MCF 10A (cell line): ENCODE data around the gene SCD5. TPM values are rescaled to one million over a fixed set of nuclear protein-coding genes. Genes with fewer than 3 reads are reported as not detected.
"Not testable (repeated sequence)": the region's sequence is repeated elsewhere in the genome, so short reads cannot be mapped to it uniquely, and the experiment has no call there.

Experiments used
- BruUV-seq: library from RNA; stranded (reverse); fragments of 400-500 nt; replicated peaks from 2 replicates; lab custom pipeline; 2021; lab: Mats Ljungman, UMichigan
- CTCF ChIA-PET: fragments of 300-600 bp; sonication (Branson Sonifier 250); formaldehyde crosslinking; extraction: SDS; loops from one replicate; lab custom pipeline; 2021; ENCODE audit warnings: antibody characterized with exemption, inconsistent platforms; lab: Yijun Ruan, JAX
- POLR2A ChIA-PET: fragments of 300-600, 350-650 bp; sonication (Branson Sonifier 250); formaldehyde crosslinking; extraction: SDS; loops from one replicate; lab custom pipeline; 2020; ENCODE audit warnings: antibody characterized with exemption, inconsistent platforms; lab: Yijun Ruan, JAX
- DNase-seq: peaks from one replicate; pipeline ENCODE4 v3.0.0-alpha.2; 2018; ENCODE audit not compliant: unreplicated experiment
- H3K27ac Mint-ChIP-seq: one replicate; pipeline ENCODE4 v1.8.0; 2022; ENCODE audit warnings: mild to moderate bottlenecking, low read depth, mixed read lengths; ENCODE audit not compliant: unreplicated experiment
- H3K27me3 Mint-ChIP-seq: one replicate; pipeline ENCODE4 v1.8.0; 2022; ENCODE audit warnings: mixed read lengths; ENCODE audit not compliant: insufficient read depth, unreplicated experiment
- H3K36me3 Mint-ChIP-seq: one replicate; pipeline ENCODE4 v1.8.0; 2022; ENCODE audit warnings: mild to moderate bottlenecking, moderate library complexity, mixed read lengths; ENCODE audit not compliant: insufficient read depth, unreplicated experiment
- H3K4me1 Mint-ChIP-seq: one replicate; pipeline ENCODE4 v1.8.0; 2022; ENCODE audit warnings: mixed read lengths; ENCODE audit not compliant: insufficient read depth, unreplicated experiment
- H3K4me3 Mint-ChIP-seq: one replicate; pipeline ENCODE4 v1.8.0; 2022; ENCODE audit warnings: mild to moderate bottlenecking, moderate library complexity, mixed read lengths; ENCODE audit not compliant: unreplicated experiment
- H3K9me3 Mint-ChIP-seq: one replicate; pipeline ENCODE4 v1.8.0; 2022; ENCODE audit warnings: mixed read lengths; ENCODE audit not compliant: unreplicated experiment
- intact Hi-C: fragments of 100-400 bp; cut with micrococcal nuclease; formaldehyde crosslinking; loops from 2 replicates; pipeline ENCODE4 v1.14.1; 2022
- total RNA-seq: library from RNA; stranded (reverse); gene quantifications from 2 replicates; pipeline ENCODE4 v1.2.3, GENCODE V29; 2022
- TF ChIP-seq, protein P1 (sequence below): fragments of 200-600 bp; IDR thresholded peaks from one replicate; pipeline ENCODE4 v1.8.0; 2022; ENCODE audit warnings: antibody characterized with exemption, mild to moderate bottlenecking; ENCODE audit not compliant: unreplicated experiment

SCD5 gene
- total RNA-seq, 1 experiment from 2014 or later = 3.6 TPM

DNA sequence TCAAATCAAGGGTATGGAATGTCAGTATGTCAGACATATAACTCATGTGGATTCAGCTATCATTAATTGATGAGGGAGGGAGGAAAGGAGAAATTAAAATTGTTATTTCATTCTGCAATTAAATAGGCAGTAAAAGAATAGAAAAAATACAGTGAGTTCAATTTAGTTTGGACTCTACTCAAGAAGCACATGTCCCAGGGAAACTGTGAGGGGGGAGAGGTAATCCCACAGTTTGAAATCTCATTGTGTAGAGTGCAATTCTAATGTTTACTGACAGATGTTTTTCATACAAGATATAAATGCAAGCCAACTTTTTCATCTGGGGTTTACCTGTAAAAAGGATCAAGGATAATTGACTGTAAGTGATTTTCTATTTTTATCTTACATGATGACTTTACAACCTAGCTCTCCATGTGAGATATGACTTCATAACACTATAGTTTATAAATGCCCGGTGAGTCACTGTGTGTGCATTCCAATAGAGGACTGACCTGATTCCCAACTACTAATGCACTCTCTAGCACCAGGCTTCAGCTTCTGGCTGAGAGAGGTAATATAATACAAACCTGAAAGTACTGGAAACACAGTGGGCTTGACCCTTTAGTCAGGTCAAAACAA, 35.2 kb upstream of the SCD5 start:
- CTCF ChIA-PET = interaction anchor here (0.6 to 0.7 kb wide), 2 partner anchors 16 to 454 kb away, joined by 3 to 4 read pairs; no protein-coding TSS in a partner anchor
- no peaks in the 10 kb centered on the region for H3K27me3 Mint-ChIP-seq
- TF ChIP-seq, protein P1, sequence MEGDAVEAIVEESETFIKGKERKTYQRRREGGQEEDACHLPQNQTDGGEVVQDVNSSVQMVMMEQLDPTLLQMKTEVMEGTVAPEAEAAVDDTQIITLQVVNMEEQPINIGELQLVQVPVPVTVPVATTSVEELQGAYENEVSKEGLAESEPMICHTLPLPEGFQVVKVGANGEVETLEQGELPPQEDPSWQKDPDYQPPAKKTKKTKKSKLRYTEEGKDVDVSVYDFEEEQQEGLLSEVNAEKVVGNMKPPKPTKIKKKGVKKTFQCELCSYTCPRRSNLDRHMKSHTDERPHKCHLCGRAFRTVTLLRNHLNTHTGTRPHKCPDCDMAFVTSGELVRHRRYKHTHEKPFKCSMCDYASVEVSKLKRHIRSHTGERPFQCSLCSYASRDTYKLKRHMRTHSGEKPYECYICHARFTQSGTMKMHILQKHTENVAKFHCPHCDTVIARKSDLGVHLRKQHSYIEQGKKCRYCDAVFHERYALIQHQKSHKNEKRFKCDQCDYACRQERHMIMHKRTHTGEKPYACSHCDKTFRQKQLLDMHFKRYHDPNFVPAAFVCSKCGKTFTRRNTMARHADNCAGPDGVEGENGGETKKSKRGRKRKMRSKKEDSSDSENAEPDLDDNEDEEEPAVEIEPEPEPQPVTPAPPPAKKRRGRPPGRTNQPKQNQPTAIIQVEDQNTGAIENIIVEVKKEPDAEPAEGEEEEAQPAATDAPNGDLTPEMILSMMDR = no peak
- H3K4me1 Mint-ChIP-seq = peaks cover 9% of the 10 kb centered on the region
- no peaks in the 10 kb centered on the region for H3K9me3 Mint-ChIP-seq
- POLR2A ChIA-PET = interaction anchor here (0.6 to 1.1 kb wide), 3 partner anchors 66 to 402 kb away, joined by 3 to 4 read pairs (median 3); partner anchors contain the start of gene THAP9
- H3K4me3 Mint-ChIP-seq = no peak overlapping the region
- peaks cover 78% of the 10 kb centered on the region for H3K36me3 Mint-ChIP-seq
- intact Hi-C loops = no loop called here
- H3K27ac Mint-ChIP-seq = no peak overlapping the region
- peak; percentile 24 for DNase-seq
- BruUV-seq = no TSS peak

DNA sequence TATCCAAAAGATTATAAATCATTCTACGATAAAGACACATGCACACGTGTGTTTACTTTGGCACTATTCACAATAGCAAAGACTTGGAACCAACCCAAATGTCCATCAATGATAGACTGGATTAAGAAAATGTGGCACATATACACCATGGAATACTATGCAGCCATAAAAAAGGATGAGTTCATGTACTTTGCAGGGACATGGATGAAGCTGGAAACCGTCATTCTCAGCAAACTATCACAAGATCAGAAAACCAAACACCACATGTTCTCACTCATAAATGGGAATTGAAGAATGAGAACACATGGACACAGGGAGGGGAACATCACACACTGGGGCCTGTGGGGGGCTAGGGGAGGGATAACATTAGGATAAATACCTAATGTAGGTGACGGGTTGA, 34.5 kb upstream of the SCD5 start:
- DNase-seq, H3K27me3 Mint-ChIP-seq, H3K27ac Mint-ChIP-seq, H3K4me3 Mint-ChIP-seq, intact Hi-C loops, H3K9me3 Mint-ChIP-seq, H3K4me1 Mint-ChIP-seq, BruUV-seq: not testable (repeated sequence)
- peaks cover 78% of the 10 kb centered on the region for H3K36me3 Mint-ChIP-seq
- POLR2A ChIA-PET = interaction anchor here (0.6 to 1.1 kb wide), 2 partner anchors 67 to 339 kb away, joined by 3 to 4 read pairs; partner anchors contain the start of gene THAP9
- CTCF ChIA-PET = interaction anchor here (0.6 kb wide), 1 partner anchor 453 kb away, joined by 3 read pairs; no protein-coding TSS in a partner anchor

DNA sequence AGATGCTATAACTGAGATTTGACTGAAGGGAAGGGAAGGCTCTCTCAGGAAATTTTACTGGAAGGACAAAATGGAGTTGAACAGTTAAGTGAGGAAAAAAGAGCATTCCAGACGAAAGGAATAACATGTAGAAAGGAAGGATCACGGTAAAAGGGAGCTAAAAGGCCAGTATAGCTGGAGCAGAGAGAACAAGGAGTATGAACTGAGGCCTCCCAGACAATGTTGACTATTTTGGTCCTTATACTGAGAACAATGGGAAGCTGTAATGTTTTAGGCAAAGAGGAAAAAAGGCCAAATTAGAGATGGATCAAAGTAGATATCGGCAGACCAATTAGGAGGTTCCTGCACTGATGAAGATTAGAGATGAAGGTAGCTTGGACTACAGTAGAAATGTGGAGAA, 26.8 kb upstream of the SCD5 start:
- POLR2A ChIA-PET = interaction anchor here (0.7 to 2.5 kb wide), 2 partner anchors 14 to 26 kb away, joined by 3 to 8 read pairs; no protein-coding TSS in a partner anchor
- no peak for DNase-seq
- TF ChIP-seq, protein P1 = no peak
- no peaks in the 10 kb centered on the region for H3K4me1 Mint-ChIP-seq
- CTCF ChIA-PET = interaction anchor here (1.1 to 1.2 kb wide), 2 partner anchors 10 to 26 kb away, joined by 4 to 7 read pairs; no protein-coding TSS in a partner anchor
- intact Hi-C loops = no loop called here
- H3K4me3 Mint-ChIP-seq = no peak overlapping the region
- no peaks in the 10 kb centered on the region for H3K9me3 Mint-ChIP-seq
- H3K27ac Mint-ChIP-seq = peak overlapping the region; percentile 72
- no TSS peak for BruUV-seq
- H3K36me3 Mint-ChIP-seq = peaks cover 89% of the 10 kb centered on the region
- no peaks in the 10 kb centered on the region for H3K27me3 Mint-ChIP-seq

DNA sequence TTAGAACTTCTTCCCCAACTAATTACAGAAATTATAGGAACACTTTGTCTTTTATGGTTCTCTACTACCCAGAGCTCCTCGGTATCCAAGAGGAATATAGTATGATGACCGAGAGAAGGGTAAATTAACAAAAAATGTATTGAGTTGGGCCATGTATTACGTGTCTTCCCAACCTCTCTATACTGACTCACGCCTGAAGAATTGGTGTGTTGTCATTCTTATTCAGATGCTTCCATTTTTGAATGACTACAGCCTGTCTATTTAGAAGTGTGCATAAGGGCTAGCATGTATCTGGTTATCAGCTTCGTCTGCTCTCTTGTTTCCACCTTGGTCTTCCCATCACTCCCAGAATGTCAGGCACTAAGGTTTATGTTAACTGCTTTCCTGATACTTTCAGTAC, 24.5 kb upstream of the SCD5 start:
- peak; percentile 32 for DNase-seq
- Mint-ChIP-seq H3K4me3 (no peak overlapping the region), H3K27ac (no peak overlapping the region), H3K9me3 (no peaks in the 10 kb centered on the region), H3K36me3 (peaks cover 100% of the 10 kb centered on the region), H3K4me1 (no peaks in the 10 kb centered on the region), H3K27me3 (no peaks in the 10 kb centered on the region)
- intact Hi-C loops = no loop called here
- BruUV-seq = no TSS peak
- TF ChIP-seq, protein P1 = no peak
- ChIA-PET POLR2A (interaction anchor here (0.6 kb wide), 1 partner anchor 188 kb away, joined by 3 read pairs; no protein-coding TSS in a partner anchor), CTCF (interaction anchor here (1.0 to 1.2 kb wide), 2 partner anchors 22 to 24 kb away, joined by 3 read pairs; partner anchors contain the start of gene SCD5)
